OCI-LY1 (cell line): ENCODE results near the gene LRRD1.

Source experiments
- EZH2 ChIP-seq: fragments of 200-600 bp; sonication (generic), shearing (Covaris generic); IDR thresholded peaks from 2 replicates; pipeline ENCODE4 v1.8.0; 2017; ENCODE audit warnings: borderline replicate concordance, mixed run types, mild to moderate bottlenecking, antibody characterized with exemption, low read length, moderate library complexity, mixed read lengths
- TF ChIP-seq, protein P1 (sequence below): fragments of 200-600 bp; sonication (generic), shearing (Covaris generic); IDR thresholded peaks from 2 replicates; pipeline ENCODE4 v1.5.1; 2017; ENCODE audit warnings: mild to moderate bottlenecking, antibody characterized with exemption, low read length, moderate library complexity, mixed read lengths

DNA sequence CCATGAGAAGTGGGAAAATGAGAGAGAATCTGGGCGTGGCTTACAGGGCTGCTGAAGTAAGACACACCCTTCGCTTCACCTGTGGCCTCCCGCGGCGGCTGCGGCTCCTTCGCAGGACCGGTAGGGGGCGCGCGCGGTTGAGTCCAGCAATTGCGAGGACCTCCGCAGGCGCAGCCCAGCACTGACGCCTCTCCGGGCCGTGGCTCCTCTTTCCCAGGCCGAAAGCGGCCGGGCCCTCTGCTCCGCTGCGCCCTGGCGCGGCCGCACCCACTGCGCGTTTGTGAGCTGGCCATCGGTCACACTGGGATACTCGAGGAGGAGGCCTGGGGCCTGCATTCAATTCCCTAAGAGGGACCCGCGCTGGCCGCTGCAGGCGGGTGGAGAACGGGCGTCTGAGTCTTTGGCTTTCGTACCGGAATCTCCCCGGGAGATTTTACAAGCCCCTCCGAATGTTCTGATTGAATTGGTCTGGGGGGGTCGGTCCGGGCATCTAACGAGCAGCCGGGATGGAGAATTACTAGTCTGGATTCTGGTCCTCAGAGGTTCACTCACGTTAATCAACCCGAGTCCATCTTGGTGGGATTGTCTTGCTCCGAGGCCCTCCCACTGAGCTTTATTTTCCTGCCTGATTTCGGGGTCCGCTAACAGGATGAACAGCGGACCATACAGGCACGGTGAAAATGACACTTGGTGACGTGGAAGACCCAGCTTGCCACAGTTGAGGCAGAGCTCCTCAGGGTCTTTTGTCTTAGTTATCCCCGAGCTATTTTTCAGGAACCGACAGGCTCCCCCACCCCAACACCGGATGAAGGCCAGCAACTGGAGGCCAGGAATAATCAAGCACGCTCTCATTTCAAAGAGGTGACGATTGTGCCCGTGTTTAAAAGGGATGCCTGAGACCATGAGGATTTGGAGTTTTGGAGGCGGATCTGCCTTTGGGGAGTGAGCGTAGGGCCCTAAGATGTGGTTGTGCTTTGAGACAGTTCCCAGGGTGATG lies at the start of gene LRRD1:
- TF ChIP-seq, protein P1, sequence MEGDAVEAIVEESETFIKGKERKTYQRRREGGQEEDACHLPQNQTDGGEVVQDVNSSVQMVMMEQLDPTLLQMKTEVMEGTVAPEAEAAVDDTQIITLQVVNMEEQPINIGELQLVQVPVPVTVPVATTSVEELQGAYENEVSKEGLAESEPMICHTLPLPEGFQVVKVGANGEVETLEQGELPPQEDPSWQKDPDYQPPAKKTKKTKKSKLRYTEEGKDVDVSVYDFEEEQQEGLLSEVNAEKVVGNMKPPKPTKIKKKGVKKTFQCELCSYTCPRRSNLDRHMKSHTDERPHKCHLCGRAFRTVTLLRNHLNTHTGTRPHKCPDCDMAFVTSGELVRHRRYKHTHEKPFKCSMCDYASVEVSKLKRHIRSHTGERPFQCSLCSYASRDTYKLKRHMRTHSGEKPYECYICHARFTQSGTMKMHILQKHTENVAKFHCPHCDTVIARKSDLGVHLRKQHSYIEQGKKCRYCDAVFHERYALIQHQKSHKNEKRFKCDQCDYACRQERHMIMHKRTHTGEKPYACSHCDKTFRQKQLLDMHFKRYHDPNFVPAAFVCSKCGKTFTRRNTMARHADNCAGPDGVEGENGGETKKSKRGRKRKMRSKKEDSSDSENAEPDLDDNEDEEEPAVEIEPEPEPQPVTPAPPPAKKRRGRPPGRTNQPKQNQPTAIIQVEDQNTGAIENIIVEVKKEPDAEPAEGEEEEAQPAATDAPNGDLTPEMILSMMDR = peak; percentile 99
- TF ChIP-seq EZH2 = no peak
